Uterus (tissue), 2 donors: Measurements from ENCODE around the gene GPHN.

ENCODE experiments used
- CTCF ChIP-seq, 4 experiments: fragments of 200-600 bp in 2 of 4; fragments of 450-650 bp in 2 of 4; sonication (generic) in 2 of 4; IDR thresholded peaks; one replicate each; pipeline ENCODE4 v1.5.1; 2016 to 2019; ENCODE audit warnings: antibody characterized with exemption in 4 of 4, mild to moderate bottlenecking in 2 of 4, moderate library complexity in 1 of 4
- POLR2A ChIP-seq, 2 donors: fragments of 450-650 bp; IDR thresholded peaks; one replicate each; pipeline ENCODE4 v1.6.1; 2016; ENCODE audit warnings: antibody characterized with exemption in 2 of 2, mild to moderate bottlenecking in 1 of 2, moderate library complexity in 1 of 2

GRCh38 chr14:67221982-67222328 lies 714.0 kb downstream of the GPHN start:
- TF ChIP-seq CTCF (IDR thresholded peaks at IDR 0.05) (no peak), POLR2A (IDR thresholded peaks at IDR 0.05) (no peak)
